Measurements from ENCODE around the gene NUDT22.

DNA sequence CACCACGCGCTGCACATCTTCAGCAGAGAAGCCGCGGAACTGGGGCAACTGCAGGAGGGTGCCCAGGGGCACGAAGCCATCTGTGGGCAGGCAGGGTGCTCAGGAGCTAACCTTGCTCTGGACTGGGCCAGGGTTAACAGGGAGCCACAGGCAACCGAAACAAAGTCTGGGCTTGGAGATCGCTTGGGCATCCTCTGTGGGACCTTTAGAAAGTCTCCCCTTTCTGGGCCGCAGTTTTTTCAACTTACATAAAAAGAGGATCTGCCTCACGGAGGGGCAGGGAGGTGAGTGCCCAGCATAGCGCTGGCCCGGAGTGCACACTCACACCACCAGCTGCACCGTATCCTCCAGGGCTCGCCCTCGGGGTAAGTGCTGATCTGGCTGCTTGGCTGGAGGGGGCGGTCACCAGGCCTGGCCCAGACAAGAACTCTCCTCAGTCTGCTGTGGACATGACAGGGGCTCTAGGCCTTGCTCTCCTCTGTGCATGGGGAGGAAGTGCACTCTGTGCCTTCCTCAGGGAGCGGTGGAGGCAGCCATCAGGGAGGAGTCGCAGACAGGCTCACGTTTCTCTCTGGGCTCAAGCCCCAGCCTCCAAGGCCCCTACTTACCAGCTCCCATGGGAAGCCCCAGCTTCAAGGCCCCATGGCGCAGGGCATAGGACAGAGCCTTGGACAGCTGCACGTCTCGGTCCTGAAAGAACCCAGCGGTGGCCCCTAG, 1.0 kb upstream of the NUDT22 start:
- TF ChIP-seq EZH2phosphoT487 (IDR thresholded peaks at IDR 0.05; ENCODE audit: low read depth) = no peak
- TF ChIP-seq, protein P1, sequence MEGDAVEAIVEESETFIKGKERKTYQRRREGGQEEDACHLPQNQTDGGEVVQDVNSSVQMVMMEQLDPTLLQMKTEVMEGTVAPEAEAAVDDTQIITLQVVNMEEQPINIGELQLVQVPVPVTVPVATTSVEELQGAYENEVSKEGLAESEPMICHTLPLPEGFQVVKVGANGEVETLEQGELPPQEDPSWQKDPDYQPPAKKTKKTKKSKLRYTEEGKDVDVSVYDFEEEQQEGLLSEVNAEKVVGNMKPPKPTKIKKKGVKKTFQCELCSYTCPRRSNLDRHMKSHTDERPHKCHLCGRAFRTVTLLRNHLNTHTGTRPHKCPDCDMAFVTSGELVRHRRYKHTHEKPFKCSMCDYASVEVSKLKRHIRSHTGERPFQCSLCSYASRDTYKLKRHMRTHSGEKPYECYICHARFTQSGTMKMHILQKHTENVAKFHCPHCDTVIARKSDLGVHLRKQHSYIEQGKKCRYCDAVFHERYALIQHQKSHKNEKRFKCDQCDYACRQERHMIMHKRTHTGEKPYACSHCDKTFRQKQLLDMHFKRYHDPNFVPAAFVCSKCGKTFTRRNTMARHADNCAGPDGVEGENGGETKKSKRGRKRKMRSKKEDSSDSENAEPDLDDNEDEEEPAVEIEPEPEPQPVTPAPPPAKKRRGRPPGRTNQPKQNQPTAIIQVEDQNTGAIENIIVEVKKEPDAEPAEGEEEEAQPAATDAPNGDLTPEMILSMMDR (IDR thresholded peaks at IDR 0.05; ENCODE audit: low read depth, low read length) = no peak

All from OCI-LY3 (cell line).